GM19035 (cell line): ENCODE data around the gene TNFRSF8.
A peak's percentile ranks its signal among the peaks of the same experiment; 100 is the strongest.

ENCODE experiments used
- ATAC-seq: cut with Tn5 transposase; IDR thresholded peaks from one replicate; pipeline ENCODE4 v1.9.1; 2021; ENCODE audit not compliant: unreplicated experiment

The TNFRSF8 gene

GRCh38 chr1:12140515-12141162 lies 77.5 kb downstream of the TNFRSF8 start:
- no peak for ATAC-seq

DNA sequence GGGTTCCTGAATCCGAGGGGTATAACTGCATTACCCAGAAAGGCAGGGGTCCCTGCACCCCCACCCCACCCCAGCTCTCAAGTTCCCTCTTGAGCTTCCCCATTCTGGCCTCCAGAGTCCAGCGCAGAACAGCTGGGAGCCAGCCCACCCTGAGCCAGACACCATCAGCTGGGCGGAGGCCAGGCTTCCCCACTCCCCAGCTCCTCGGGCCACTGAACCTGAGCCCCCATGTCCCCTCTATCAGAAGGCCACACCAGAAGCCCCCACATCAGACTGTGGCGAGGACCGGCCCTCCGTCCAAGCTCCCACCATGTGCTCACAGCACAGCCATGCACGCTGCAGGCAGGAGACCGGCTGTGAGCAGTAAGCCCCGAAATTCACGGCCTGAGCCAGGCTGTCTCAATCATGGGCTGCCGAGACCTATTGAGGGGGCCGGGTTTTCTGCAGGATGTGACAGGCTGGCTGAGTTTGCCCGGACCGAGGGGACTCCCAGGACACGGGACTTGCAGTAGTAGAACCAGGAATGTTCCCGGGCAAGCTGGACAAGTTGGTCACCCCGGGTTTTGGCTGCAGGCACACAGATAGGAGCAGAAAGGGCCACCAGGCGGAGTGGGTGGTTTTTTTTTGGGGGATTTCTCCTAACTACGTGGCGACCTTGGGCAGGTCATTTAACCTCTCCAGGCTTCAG lies 78.2 kb downstream of the TNFRSF8 start:
- no peak for ATAC-seq

GRCh38 chr1:12142141-12142823 lies 79.2 kb downstream of the TNFRSF8 start:
- ATAC-seq = no peak

DNA sequence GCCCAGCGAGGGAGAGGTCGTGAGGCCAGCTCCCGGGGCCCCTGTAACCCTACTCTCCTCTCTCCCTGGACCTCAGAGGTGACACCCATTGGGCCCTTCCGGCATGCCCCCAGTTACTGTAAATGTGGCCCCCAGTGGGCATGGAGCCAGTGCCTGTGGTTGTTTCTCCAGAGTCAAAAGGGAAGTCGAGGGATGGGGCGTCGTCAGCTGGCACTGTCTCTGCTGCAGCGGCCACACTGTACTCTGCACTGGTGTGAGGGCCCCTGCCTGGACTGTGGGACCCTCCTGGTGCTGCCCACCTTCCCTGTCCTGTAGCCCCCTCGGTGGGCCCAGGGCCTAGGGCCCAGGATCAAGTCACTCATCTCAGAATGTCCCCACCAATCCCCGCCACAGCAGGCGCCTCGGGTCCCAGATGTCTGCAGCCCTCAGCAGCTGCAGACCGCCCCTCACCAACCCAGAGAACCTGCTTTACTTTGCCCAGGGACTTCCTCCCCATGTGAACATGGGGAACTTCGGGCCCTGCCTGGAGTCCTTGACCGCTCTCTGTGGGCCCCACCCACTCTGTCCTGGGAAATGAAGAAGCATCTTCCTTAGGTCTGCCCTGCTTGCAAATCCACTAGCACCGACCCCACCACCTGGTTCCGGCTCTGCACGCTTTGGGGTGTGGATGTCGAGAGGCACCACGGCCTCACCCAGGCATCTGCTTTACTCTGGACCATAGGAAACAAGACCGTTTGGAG lies 80.0 kb downstream of the TNFRSF8 start:
- ATAC-seq = no peak

GRCh38 chr1:12143631-12144155 lies 80.6 kb downstream of the TNFRSF8 start:
- no peak for ATAC-seq

GRCh38 chr1:12144236-12144635 lies 81.1 kb downstream of the TNFRSF8 start:
- ATAC-seq = no peak

DNA sequence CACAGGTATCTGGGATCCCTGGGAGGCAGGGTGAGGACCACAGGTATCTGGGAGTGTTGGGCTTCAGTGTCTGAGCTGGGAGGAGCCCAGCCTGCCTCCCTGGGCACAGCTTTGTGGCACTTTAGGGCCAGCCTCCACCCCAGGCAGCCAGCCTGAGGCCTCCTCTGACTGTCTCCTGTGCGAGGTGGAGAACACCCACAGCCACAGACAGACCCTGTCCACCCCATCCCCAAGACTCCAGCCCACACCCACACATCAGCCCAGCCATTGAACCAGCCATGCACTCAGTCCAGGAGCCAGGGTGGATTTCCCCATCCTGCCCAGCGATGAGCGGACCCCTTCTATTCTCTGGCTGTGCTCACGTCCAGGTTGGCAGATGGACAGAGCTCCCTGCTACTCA lies 81.9 kb downstream of the TNFRSF8 start:
- ATAC-seq = no peak

GRCh38 chr1:12145616-12146342 lies 82.7 kb downstream of the TNFRSF8 start:
- no peak for ATAC-seq

- no peak for ATAC-seq
Observed at GRCh38 chr1:12146343-12147112, 83.4 kb downstream of the TNFRSF8 start.

- no peak for ATAC-seq
Observed at GRCh38 chr1:12147201-12147701, 84.1 kb downstream of the TNFRSF8 start.

- no peak for ATAC-seq
Observed at GRCh38 chr1:12148160-12148957, 85.3 kb downstream of the TNFRSF8 start.

GRCh38 chr1:12148958-12149790 lies 86.1 kb downstream of the TNFRSF8 start:
- ATAC-seq = no peak

DNA sequence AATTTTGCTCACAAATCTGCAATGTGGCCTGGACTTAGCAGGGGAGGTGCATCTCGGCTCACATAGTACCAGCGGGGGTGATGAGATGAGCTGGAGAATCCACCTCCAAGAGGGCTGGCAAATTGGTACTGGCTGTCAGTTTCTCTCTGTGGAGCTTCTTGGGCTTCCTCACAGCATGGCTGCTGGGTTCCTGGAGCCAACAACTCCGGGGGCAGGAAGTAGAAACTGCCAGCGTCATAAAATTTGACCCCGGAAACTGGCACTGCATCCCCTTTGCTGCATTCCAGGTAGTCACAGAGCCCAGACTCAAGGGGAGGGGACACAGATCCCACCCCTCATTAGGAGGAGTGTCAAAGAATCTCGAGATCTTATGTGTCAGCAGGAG lies 86.7 kb downstream of the TNFRSF8 start:
- no peak for ATAC-seq

DNA sequence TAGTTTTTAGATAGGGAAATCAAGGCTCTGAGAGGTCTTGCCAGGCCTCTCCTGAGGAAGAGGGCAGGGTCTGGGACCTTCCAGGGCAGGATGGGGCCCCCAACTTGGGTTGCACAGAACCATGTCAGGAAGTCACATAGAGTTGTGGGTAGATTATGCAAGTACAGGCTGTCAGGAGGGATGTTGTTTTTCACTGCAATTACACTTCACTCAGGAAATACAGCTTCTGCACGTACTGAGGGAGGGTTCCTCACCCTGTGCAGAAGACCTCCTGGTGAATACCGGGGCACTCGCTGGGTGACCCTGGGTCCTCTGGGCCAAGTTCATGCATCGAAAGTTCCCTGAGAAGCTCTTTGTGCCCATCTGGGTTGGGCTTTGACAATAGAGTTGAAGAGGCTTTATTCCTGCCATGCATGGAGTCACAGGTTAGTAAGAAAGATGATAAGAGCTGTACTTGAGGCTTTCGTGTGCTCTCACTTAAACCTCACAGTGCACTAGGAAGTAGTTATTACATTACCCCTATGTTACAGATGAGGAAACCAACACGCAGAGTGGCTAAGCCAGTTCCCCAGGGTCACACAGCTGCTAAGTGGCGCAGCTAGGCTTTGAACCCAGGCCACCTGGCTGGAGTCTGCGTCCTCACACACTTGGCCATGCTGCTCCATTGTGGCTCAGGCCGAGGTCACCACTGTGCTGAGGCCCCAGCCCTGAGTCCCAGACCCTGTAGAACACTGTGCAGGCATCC lies 87.5 kb downstream of the TNFRSF8 start:
- ATAC-seq = no peak

GRCh38 chr1:12151465-12151864 lies 88.4 kb downstream of the TNFRSF8 start:
- no peak for ATAC-seq

- peak; percentile 68 for ATAC-seq
Observed at GRCh38 chr1:12152113-12152891, 89.2 kb downstream of the TNFRSF8 start.
